H1 (cell line): ENCODE results near the gene TLR5. TPM values are rescaled to one million over a fixed set of nuclear protein-coding genes. Genes with fewer than 3 reads are reported as not detected.

ENCODE experiments used
- CTCF ChIA-PET: fragments of 300-600 bp; sonication (Branson Sonifier 250); formaldehyde crosslinking; loops from one replicate; lab custom pipeline; 2021; ENCODE audit not compliant: partially characterized antibody; lab: Charles Lee
- POLR2A ChIA-PET: fragments of 300-600 bp; sonication (Branson Sonifier 250); formaldehyde crosslinking; loops from one replicate; lab custom pipeline; 2021; ENCODE audit warnings: inconsistent platforms; ENCODE audit not compliant: partially characterized antibody; lab: Charles Lee
- DNase-seq, 2 experiments: peaks; one replicate each; pipeline versions ENCODE4 v3.0.0 to v3.0.0-alpha.2; 2010 to 2022; ENCODE audit warnings: low spot score in 2 of 2, low read depth in 1 of 2, mixed read lengths in 1 of 2
- FAIRE-seq: peaks from 2 replicates; lab custom pipeline; 2011; peaks lifted over from hg19 to GRCh38; lab: Jason Lieb, UNC
- H2AFZ ChIP-seq: 2 replicates; pipeline ENCODE4 v1.8.1; 2012; ENCODE audit warnings: low read length, inconsistent platforms
- H2AK5ac ChIP-seq: 2 replicates; pipeline ENCODE4 v1.6.1; 2013; ENCODE audit warnings: low read depth, low read length
- H2BK120ac ChIP-seq: replicated peaks from 2 replicates; pipeline ENCODE3; 2013; ENCODE audit warnings: low read depth, low read length, inconsistent platforms
- H2BK12ac ChIP-seq: 2 replicates; pipeline ENCODE4 v1.6.1; 2013; ENCODE audit warnings: low read depth, low read length
- H2BK15ac ChIP-seq: 2 replicates; pipeline ENCODE4 v1.6.1; 2013; ENCODE audit warnings: low read length
- H2BK20ac ChIP-seq: 2 replicates; pipeline ENCODE4 v1.6.1; 2013; ENCODE audit warnings: low read length
- H2BK5ac ChIP-seq: 2 replicates; pipeline ENCODE4 v1.6.1; 2013; ENCODE audit warnings: low read depth, low read length
- H3K14ac ChIP-seq: 2 replicates; pipeline ENCODE4 v1.6.1; 2013; ENCODE audit warnings: inconsistent platforms; ENCODE audit not compliant: insufficient read length
- H3K18ac ChIP-seq: 2 replicates; pipeline ENCODE4 v1.6.1; 2013; ENCODE audit warnings: low read length; ENCODE audit errors: extremely low read depth
- H3K23ac ChIP-seq: 2 replicates; pipeline ENCODE4 v1.6.1; 2013; ENCODE audit warnings: inconsistent platforms; ENCODE audit not compliant: insufficient read length
- H3K23me2 ChIP-seq: 2 replicates; pipeline ENCODE4 v1.6.1; 2013; ENCODE audit warnings: low read depth, low read length
- H3K27ac ChIP-seq: 2 replicates; pipeline ENCODE4 v1.6.1; 2011; ENCODE audit warnings: low read depth, low read length, inconsistent platforms
- H3K27me3 ChIP-seq, 4 experiments: replicated peaks in 1 of 4; 1 replicate in 1 of 4; 2 replicates in 3 of 4; pipeline versions ENCODE4 v1.6.1 to v1.8.1; 2011 to 2013; ENCODE audit warnings: low read length in 3 of 4, mild to moderate bottlenecking in 3 of 4, inconsistent platforms in 2 of 4, mixed read lengths in 2 of 4, moderate library complexity in 1 of 4; ENCODE audit not compliant: control insufficient read depth in 3 of 4, insufficient read depth in 3 of 4; ENCODE audit errors: extremely low read depth in 1 of 4
- H3K36me3 ChIP-seq, 4 experiments: 2 replicates each; pipeline versions ENCODE4 v1.6.1 to v1.8.1; 2011 to 2013; ENCODE audit warnings: mild to moderate bottlenecking in 4 of 4, low read length in 3 of 4, moderate library complexity in 2 of 4, control low read depth in 1 of 4, inconsistent platforms in 1 of 4; ENCODE audit not compliant: insufficient read depth in 4 of 4, control insufficient read depth in 2 of 4
- H3K4ac ChIP-seq: replicated peaks from 2 replicates; pipeline ENCODE3; 2013; ENCODE audit warnings: low read length, low read depth, mixed read lengths, inconsistent platforms; ENCODE audit not compliant: insufficient read length
- H3K4me1 ChIP-seq, 4 experiments: replicated peaks in 1 of 4; 1 replicate in 1 of 4; 2 replicates in 3 of 4; pipeline versions ENCODE4 v1.6.1 to v1.8.1; 2011 to 2013; ENCODE audit warnings: low read length in 3 of 4, inconsistent platforms in 2 of 4, mixed read lengths in 1 of 4; ENCODE audit not compliant: insufficient read depth in 4 of 4, control insufficient read depth in 3 of 4
- H3K4me2 ChIP-seq, 2 experiments: 2 replicates each; pipeline versions ENCODE4 v1.6.1 to v1.8.1; 2011 to 2013; ENCODE audit warnings: low read depth in 2 of 2, low read length in 2 of 2, control low read depth in 1 of 2, inconsistent platforms in 1 of 2, mild to moderate bottlenecking in 1 of 2; ENCODE audit not compliant: insufficient read depth in 1 of 2
- H3K4me3 ChIP-seq, 4 experiments: fragments of 200-600, 300-600 bp in 1 of 4; sonication (generic), shearing (Covaris generic), sonication (Bioruptor Twin) in 1 of 4; 2 replicates each; pipeline versions ENCODE4 v1.5.1 to v1.8.1; 2011 to 2016; ENCODE audit warnings: low read length in 4 of 4, low read depth in 3 of 4, control low read depth in 2 of 4, inconsistent platforms in 2 of 4, mild to moderate bottlenecking in 2 of 4, mixed read lengths in 1 of 4, moderate library complexity in 1 of 4; ENCODE audit not compliant: insufficient read depth in 2 of 4; ENCODE audit errors: extremely low read depth in 1 of 4
- H3K56ac ChIP-seq: replicated peaks from 2 replicates; pipeline ENCODE3; 2013; ENCODE audit warnings: low read depth, mild to moderate bottlenecking, mixed read lengths, low read length, inconsistent platforms; ENCODE audit not compliant: insufficient read length
- H3K79me1 ChIP-seq: 2 replicates; pipeline ENCODE4 v1.6.1; 2013; ENCODE audit warnings: low read depth, low read length, control low read depth
- H3K79me2 ChIP-seq, 2 experiments: 2 replicates each; pipeline versions ENCODE4 v1.6.1 to v1.8.1; 2012 to 2013; ENCODE audit warnings: low read length in 2 of 2, mild to moderate bottlenecking in 2 of 2, inconsistent platforms in 1 of 2; ENCODE audit not compliant: insufficient read depth in 2 of 2, control insufficient read depth in 1 of 2
- H3K9ac ChIP-seq, 4 experiments: replicated peaks in 1 of 4; 1 replicate in 1 of 4; 2 replicates in 3 of 4; pipeline versions ENCODE4 v1.6.1 to v1.8.1; 2011 to 2013; ENCODE audit warnings: low read depth in 3 of 4, low read length in 3 of 4, control low read depth in 2 of 4, mild to moderate bottlenecking in 2 of 4, moderate library complexity in 2 of 4, inconsistent platforms in 1 of 4; ENCODE audit errors: extremely low read depth in 1 of 4
- H3K9me3 ChIP-seq, 2 experiments: 2 replicates each; pipeline versions ENCODE4 v1.6.1 to v1.8.1; 2012 to 2013; ENCODE audit warnings: mild to moderate bottlenecking in 2 of 2, moderate library complexity in 2 of 2, control low read depth in 1 of 2, inconsistent platforms in 1 of 2, low read depth in 1 of 2, low read length in 1 of 2, mixed read lengths in 1 of 2; ENCODE audit not compliant: insufficient read depth in 2 of 2
- H4K20me1 ChIP-seq, 2 experiments: replicated peaks in 1 of 2; 2 replicates each; pipeline versions ENCODE3 to v1.8.1; 2011 to 2013; ENCODE audit warnings: inconsistent platforms in 2 of 2, low read length in 2 of 2, mild to moderate bottlenecking in 1 of 2; ENCODE audit not compliant: insufficient read depth in 2 of 2, control insufficient read depth in 1 of 2
- H4K5ac ChIP-seq: 2 replicates; pipeline ENCODE4 v1.6.1; 2013; ENCODE audit warnings: low read length, low read depth, mixed read lengths, inconsistent platforms; ENCODE audit not compliant: insufficient read length
- H4K8ac ChIP-seq: 2 replicates; pipeline ENCODE4 v1.8.0; 2013; ENCODE audit warnings: mild to moderate bottlenecking, moderate library complexity, low read length, inconsistent platforms; ENCODE audit not compliant: insufficient read depth; ENCODE audit errors: extremely low read depth
- H4K91ac ChIP-seq: replicated peaks from 2 replicates; pipeline ENCODE3; 2013; ENCODE audit warnings: low read length, mixed read lengths, inconsistent platforms; ENCODE audit not compliant: insufficient read length
- SAP30 ChIP-seq: fragments of 300-600 bp; sonication (generic); IDR thresholded peaks from 2 replicates; pipeline ENCODE4 v1.7.1; 2012; ENCODE audit warnings: low read length, moderate library complexity, mild to moderate bottlenecking, inconsistent platforms; ENCODE audit not compliant: insufficient read depth, insufficient replicate concordance
- WGBS, 2 experiments: shearing (Covaris generic) in 1 of 2; methylation state at CpG; one replicate each; pipeline versions ENCODE4 v1.1.6 to v1.1.7; 2013 to 2015; ENCODE audit warnings: low lambda C conversion rate in 2 of 2, mixed read lengths in 2 of 2, inconsistent platforms in 1 of 2, low coverage in 1 of 2, missing lambda C conversion rate in 1 of 2; ENCODE audit not compliant: insufficient replicate concordance in 2 of 2, insufficient coverage in 1 of 2, insufficient read length in 1 of 2; ENCODE audit errors: extremely low coverage in 1 of 2, missing lambda C conversion rate in 1 of 2; 5-methylcytosine and 5-hydroxymethylcytosine counted together
- polyA plus RNA-seq, 7 experiments: library from polyadenylated mRNA; depleted of rRNA in 3 of 7; stranded (reverse) in 5 of 7; unstranded in 2 of 7; fragments of >200 nt in 5 of 7; fragments of 200-250 nt in 2 of 7; gene quantifications; 1 replicate in 5 of 7; 2 replicates in 1 of 7; 4 replicates in 1 of 7; pipeline versions ENCODE4 v1.2.1 to v1.2.3, GENCODE V29; 2011 to 2013; ENCODE audit warnings: missing spikeins in 2 of 7, mixed read lengths in 2 of 7
- total RNA-seq: library from RNA; stranded (reverse); fragmentation: NEBNext Ultra II Directional; extraction: Animal tissue kit (Norgen Biotek cat#: 25700); gene quantifications from 2 replicates; pipeline ENCODE4 v1.2.1, GENCODE V29; 2021
- TF ChIP-seq, protein P1 (sequence below): IDR thresholded peaks from 2 replicates; pipeline ENCODE4 v1.6.1; 2012; ENCODE audit warnings: inconsistent platforms

The TLR5 gene
- total and polyA plus RNA-seq, 2 of the 8 experiments (the other 6 are each of a cell fraction or from before 2014, with no cell fraction given) = 0.35 to 0.74 TPM

DNA sequence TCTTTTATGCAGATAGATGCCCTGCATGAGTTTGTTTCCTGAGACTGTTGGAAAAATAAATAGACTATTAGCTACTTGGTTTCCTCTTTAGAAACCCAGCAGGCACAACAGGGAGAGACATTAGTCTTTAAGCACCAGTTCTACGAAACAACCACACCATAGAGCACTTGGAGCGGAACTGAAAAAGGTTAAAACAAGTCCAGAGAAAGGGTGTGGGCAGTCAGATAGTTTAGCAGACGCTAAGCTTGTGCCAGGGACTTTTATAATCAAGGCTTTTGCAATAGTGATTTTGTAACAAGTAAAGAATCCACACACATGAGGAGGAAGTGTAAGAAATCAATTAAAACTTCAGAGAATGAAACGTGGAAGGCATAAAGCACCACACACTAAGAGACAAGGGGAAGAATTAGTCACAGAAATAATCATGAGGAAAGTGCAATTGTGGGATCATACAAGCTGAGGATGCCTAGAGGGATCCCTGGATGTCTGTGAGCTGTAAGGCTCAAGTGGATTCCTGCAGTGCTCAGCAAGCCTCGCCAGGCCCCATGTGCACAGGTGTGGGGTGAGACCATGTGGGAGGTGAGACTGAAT is 37.8 kb upstream of the TLR5 start:
- Histone ChIP-seq H3K27ac (no peak overlapping the region), H3K4me2 (no peak overlapping the region)
- no peak for DNase-seq

More for the DNA sequence above, 37.8 kb upstream of the TLR5 start:
- Histone ChIP-seq H3K36me3 (no peaks in the 10 kb centered on the region), H4K8ac (no peak overlapping the region), H2AK5ac (no peak overlapping the region), H2BK20ac (no peak overlapping the region), H3K23me2 (no peaks in the 10 kb centered on the region), H2BK5ac (no peak overlapping the region), H3K4ac (no peak overlapping the region), H4K91ac (no peak overlapping the region), H3K4me3 (no peak overlapping the region), H3K9me3 (no peaks in the 10 kb centered on the region), H2BK15ac (no peak overlapping the region)
- no peak for FAIRE-seq
- TF ChIP-seq, protein P1, sequence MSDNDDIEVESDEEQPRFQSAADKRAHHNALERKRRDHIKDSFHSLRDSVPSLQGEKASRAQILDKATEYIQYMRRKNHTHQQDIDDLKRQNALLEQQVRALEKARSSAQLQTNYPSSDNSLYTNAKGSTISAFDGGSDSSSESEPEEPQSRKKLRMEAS = no peak
- no peak for TF ChIP-seq SAP30
- TF ChIP-seq, all 59 proteins: peak for 0
- WGBS, 2 experiments = 64% methylated on average over 5 of the region's 5 CpGs; no CpG with 5 or more reads in 1 of the 2 experiments
- H3K18ac ChIP-seq = no peak overlapping the region
- no peaks in the 10 kb centered on the region for H3K79me2 ChIP-seq
- H3K14ac ChIP-seq = no peak overlapping the region
- H3K4me1 ChIP-seq = peaks cover 0 to 3% (median under 1%) of the 10 kb centered on the region in 4 experiments; a peak in 2 of 7 replicates
- no peak overlapping the region for H3K56ac ChIP-seq
- H3K27me3 ChIP-seq = no peaks in the 10 kb centered on the region; a peak in 1 of 7 replicates
- H2BK120ac ChIP-seq = no peak overlapping the region
- CTCF ChIA-PET = interaction anchor here (0.7 to 1.9 kb wide), 9 partner anchors 22 to 172 kb away, joined by 3 to 5 read pairs (median 3); no protein-coding TSS in a partner anchor
- no peak overlapping the region for H4K5ac ChIP-seq
- no peak overlapping the region for H3K23ac ChIP-seq
- no peaks in the 10 kb centered on the region for H3K79me1 ChIP-seq
- no peaks in the 10 kb centered on the region for H4K20me1 ChIP-seq
- no peak overlapping the region for H2AFZ ChIP-seq
- H2BK12ac ChIP-seq = no peak overlapping the region
- no peak overlapping the region for H3K9ac ChIP-seq
- POLR2A ChIA-PET = no interaction called here
